ENCODE measurements around the gene MTHFSD.

GRCh38 chr16:86546638-86547013 is 8.4 kb downstream of the MTHFSD start:
- TF ChIP-seq TCF4 (CRISPR knock-in tag; IDR thresholded peaks at IDR 0.05; ENCODE audit: borderline replicate concordance) (no peak), CREB5 (CRISPR knock-in tag; IDR thresholded peaks at IDR 0.05; ENCODE audit: low read depth) (no peak), TSHZ2 (CRISPR knock-in tag; IDR thresholded peaks at IDR 0.05) (no peak), ZC3H10 (CRISPR knock-in tag; IDR thresholded peaks at IDR 0.05) (no peak), RARB (CRISPR knock-in tag; IDR thresholded peaks at IDR 0.05) (no peak)
